RWPE2 (cell line): ENCODE results near the gene SNAPC5.
"Not testable (repeated sequence)": the region's sequence is repeated elsewhere in the genome, so short reads cannot be mapped to it uniquely, and the experiment has no call there.

ENCODE experiments used
- ATAC-seq: fragments of 200-7000 bp; cut with Tn5 transposase; 3 replicates; pipeline ENCODE4 v1.9.1; 2021; ENCODE audit warnings: low read depth
- DNase-seq: peaks from one replicate; pipeline ENCODE4 v3.0.0-alpha.2; 2020; ENCODE audit warnings: low spot score
- H3K27ac ChIP-seq: fragments of 450-650 bp; 2 replicates; pipeline ENCODE4 v1.5.1; 2017; ENCODE audit warnings: mild to moderate bottlenecking; ENCODE audit not compliant: poor library complexity, severe bottlenecking
- H3K27me3 ChIP-seq: fragments of 250-450 bp; sonication (Bioruptor Pico); 2 replicates; pipeline ENCODE4 v1.5.1; 2021; ENCODE audit warnings: mild to moderate bottlenecking, moderate library complexity; ENCODE audit not compliant: insufficient read depth, poor library complexity, severe bottlenecking
- H3K36me3 ChIP-seq: fragments of 250-450 bp; sonication (Bioruptor Pico); 2 replicates; pipeline ENCODE4 v1.5.1; 2020; ENCODE audit warnings: low read depth, mild to moderate bottlenecking, moderate library complexity
- H3K4me1 ChIP-seq: fragments of 250-450 bp; sonication (Bioruptor Pico); 2 replicates; pipeline ENCODE4 v1.5.1; 2021; ENCODE audit warnings: mild to moderate bottlenecking, moderate library complexity; ENCODE audit not compliant: insufficient read depth, poor library complexity, severe bottlenecking
- H3K4me3 ChIP-seq: fragments of 250-450 bp; sonication (Bioruptor Pico); 2 replicates; pipeline ENCODE4 v1.5.1; 2021; ENCODE audit warnings: mild to moderate bottlenecking, moderate library complexity; ENCODE audit not compliant: severe bottlenecking
- H3K9me3 ChIP-seq: fragments of 250-450 bp; sonication (Bioruptor Pico); 2 replicates; pipeline ENCODE4 v1.5.1; 2021; ENCODE audit warnings: mild to moderate bottlenecking, moderate library complexity; ENCODE audit not compliant: severe bottlenecking
- CTCF ChIP-seq: fragments of 450-650 bp; IDR thresholded peaks from one replicate; pipeline ENCODE4 v1.5.1; 2017; ENCODE audit warnings: mild to moderate bottlenecking, moderate library complexity; ENCODE audit not compliant: poor library complexity, severe bottlenecking

The SNAPC5 gene

GRCh38 chr15:66474963-66475362 lies 22.6 kb downstream of the SNAPC5 start:
- H3K36me3 ChIP-seq = peaks cover 41% of the 10 kb centered on the region
- no peaks in the 10 kb centered on the region for H3K9me3 ChIP-seq
- ATAC-seq = no peak
- no peaks in the 10 kb centered on the region for H3K27me3 ChIP-seq
- no peak overlapping the region for H3K4me3 ChIP-seq
- peaks cover 8% of the 10 kb centered on the region for H3K4me1 ChIP-seq
- no peak for TF ChIP-seq CTCF
- DNase-seq = peak; percentile 8
- H3K27ac ChIP-seq = no peak overlapping the region

GRCh38 chr15:66474135-66474534 lies 23.4 kb downstream of the SNAPC5 start:
- Histone ChIP-seq H3K36me3 (peaks cover 41% of the 10 kb centered on the region), H3K4me3 (no peak overlapping the region), H3K9me3 (no peaks in the 10 kb centered on the region), H3K27ac (no peak overlapping the region), H3K27me3 (no peaks in the 10 kb centered on the region), H3K4me1 (peaks cover 6% of the 10 kb centered on the region)
- DNase-seq (no peak), ATAC-seq (no peak)
- TF ChIP-seq CTCF = no peak

GRCh38 chr15:66472176-66472999 lies 25.2 kb downstream of the SNAPC5 start:
- peak; percentile 37; the same call in 2 of the 3 replicates for ATAC-seq
- peak; percentile 49 for DNase-seq

GRCh38 chr15:66470825-66471224 lies 26.7 kb downstream of the SNAPC5 start:
- not testable (repeated sequence) for ATAC-seq, H3K4me3 ChIP-seq, H3K4me1 ChIP-seq, H3K27me3 ChIP-seq, H3K9me3 ChIP-seq, H3K27ac ChIP-seq
- peaks cover 74% of the 10 kb centered on the region for H3K36me3 ChIP-seq
- DNase-seq = peak; percentile 13

More at GRCh38 chr15:66472176-66472999, 25.2 kb downstream of the SNAPC5 start:
- no peak for TF ChIP-seq CTCF
- Histone ChIP-seq H3K4me3 (no peak overlapping the region), H3K27ac (no peak overlapping the region), H3K27me3 (no peaks in the 10 kb centered on the region), H3K4me1 (peaks cover 6% of the 10 kb centered on the region), H3K36me3 (peaks cover 59% of the 10 kb centered on the region), H3K9me3 (no peaks in the 10 kb centered on the region)

GRCh38 chr15:66467162-66468040 lies 30.2 kb downstream of the SNAPC5 start:
- not testable (repeated sequence) for DNase-seq, H3K9me3 ChIP-seq, H3K27me3 ChIP-seq, H3K4me1 ChIP-seq, ATAC-seq, H3K27ac ChIP-seq, H3K4me3 ChIP-seq
- peaks cover 71% of the 10 kb centered on the region for H3K36me3 ChIP-seq

- H3K27me3 ChIP-seq, ATAC-seq, H3K27ac ChIP-seq, DNase-seq, H3K9me3 ChIP-seq, H3K4me3 ChIP-seq: not testable (repeated sequence)
- Histone ChIP-seq H3K4me1 (peaks cover 23% of the 10 kb centered on the region), H3K36me3 (peaks cover 56% of the 10 kb centered on the region)
Observed at GRCh38 chr15:66465294-66465693, 32.3 kb downstream of the SNAPC5 start.
